HEK293 (cell line): Measurements from ENCODE around the gene NET1.
"Not testable (repeated sequence)": the region's sequence is repeated elsewhere in the genome, so short reads cannot be mapped to it uniquely, and the experiment has no call there.

Source experiments
- CTCF ChIA-PET: fragments of 350-600 bp; formaldehyde crosslinking; extraction: SDS; loops from one replicate; lab custom pipeline; 2021; ENCODE audit warnings: antibody characterized with exemption; lab: Yijun Ruan, JAX
- POLR2A ChIA-PET: fragments of 300-600 bp; formaldehyde crosslinking; extraction: SDS; loops from one replicate; lab custom pipeline; 2020; ENCODE audit warnings: antibody characterized with exemption, inconsistent platforms; lab: Yijun Ruan, JAX
- H3K27ac ChIP-seq: fragments of 200-500 bp; sonication (Bioruptor generic); 2 replicates; pipeline ENCODE4 v1.5.1; 2014; ENCODE audit warnings: low read depth, low read length, control low read depth, inconsistent platforms; ENCODE audit errors: extremely low read depth
- H3K36me3 ChIP-seq, 2 experiments: fragments of 200-500 bp in 1 of 2; sonication (Bioruptor generic) in 1 of 2; 1 replicate in 1 of 2; 2 replicates in 1 of 2; pipeline ENCODE4 v1.5.1; 2014 to 2017; ENCODE audit warnings: inconsistent platforms in 2 of 2, low read length in 2 of 2; ENCODE audit not compliant: control insufficient read depth in 2 of 2, insufficient read depth in 1 of 2
- H3K4me1 ChIP-seq: fragments of 200-500 bp; sonication (Bioruptor generic); 2 replicates; pipeline ENCODE4 v1.5.1; 2014; ENCODE audit warnings: mild to moderate bottlenecking, low read length, inconsistent platforms; ENCODE audit not compliant: control insufficient read depth, insufficient read depth
- H3K4me3 ChIP-seq: 2 replicates; pipeline ENCODE4 v1.5.1; 2011; ENCODE audit warnings: low read depth, mild to moderate bottlenecking, control low read depth, low read length, moderate library complexity
- H3K9me3 ChIP-seq: fragments of 200-500 bp; sonication (Bioruptor generic); 2 replicates; pipeline ENCODE4 v1.5.1; 2014; ENCODE audit warnings: low read depth, low read length, inconsistent platforms; ENCODE audit not compliant: control insufficient read depth, insufficient read depth
- EGR2 ChIP-seq: fragments of 450-650 bp; formaldehyde crosslinking; IDR thresholded peaks from 2 replicates; pipeline ENCODE4 v1.5.1; 2016; ENCODE audit warnings: low read depth, missing biosample characterization, missing genetic modification characterization
- MEIS1 ChIP-seq: sonication (generic); formaldehyde crosslinking; IDR thresholded peaks from 2 replicates; pipeline ENCODE4 v1.8.1; 2022; ENCODE audit warnings: missing genetic modification reagents, mild to moderate bottlenecking, borderline replicate concordance
- MZF1 ChIP-seq: fragments of 450-650 bp; formaldehyde crosslinking; IDR thresholded peaks from 2 replicates; pipeline ENCODE4 v1.5.1; 2017; ENCODE audit warnings: missing biosample characterization, missing genetic modification characterization, borderline replicate concordance
- SETDB1 ChIP-seq: IDR thresholded peaks from one replicate; pipeline ENCODE4 v1.6.1; 2017; ENCODE audit warnings: mild to moderate bottlenecking, low read length, moderate library complexity, mixed read lengths; ENCODE audit not compliant: insufficient read length
- ZNF112 ChIP-seq: fragments of 450-650 bp; formaldehyde crosslinking; IDR thresholded peaks from 2 replicates; pipeline ENCODE4 v1.5.0; 2017; ENCODE audit warnings: missing biosample characterization, missing genetic modification characterization
- ZNF114 ChIP-seq: fragments of 450-650 bp; formaldehyde crosslinking; IDR thresholded peaks from 2 replicates; pipeline ENCODE4 v1.5.0; 2017; ENCODE audit warnings: missing biosample characterization, missing genetic modification characterization
- ZNF146 ChIP-seq: fragments of 450-650 bp; formaldehyde crosslinking; IDR thresholded peaks from 2 replicates; pipeline ENCODE4 v1.5.1; 2016; ENCODE audit warnings: missing biosample characterization, missing genetic modification characterization
- ZNF202 ChIP-seq: fragments of 450-650 bp; formaldehyde crosslinking; IDR thresholded peaks from 2 replicates; pipeline ENCODE4 v1.5.1; 2016; ENCODE audit warnings: missing biosample characterization, missing genetic modification characterization, borderline replicate concordance
- ZNF221 ChIP-seq: fragments of 450-650 bp; formaldehyde crosslinking; IDR thresholded peaks from 2 replicates; pipeline ENCODE4 v1.5.1; 2017; ENCODE audit warnings: missing biosample characterization, missing genetic modification characterization, borderline replicate concordance
- ZNF292 ChIP-seq: fragments of 450-650 bp; formaldehyde crosslinking; IDR thresholded peaks from 2 replicates; pipeline ENCODE4 v1.5.1; 2016; ENCODE audit warnings: low read depth, missing biosample characterization, missing genetic modification characterization, borderline replicate concordance
- ZNF843 ChIP-seq: fragments of 450-650 bp; formaldehyde crosslinking; IDR thresholded peaks from 2 replicates; pipeline ENCODE4 v1.5.1; 2016; ENCODE audit warnings: missing biosample characterization, missing genetic modification characterization
- TF ChIP-seq, protein P1 (sequence below): fragments of 450-650 bp; formaldehyde crosslinking; IDR thresholded peaks from 2 replicates; pipeline ENCODE4 v1.5.1; 2017; ENCODE audit warnings: missing biosample characterization, mild to moderate bottlenecking, missing genetic modification characterization, moderate library complexity
- TF ChIP-seq, protein P2 (sequence below): fragments of 450-650 bp; formaldehyde crosslinking; IDR thresholded peaks from 2 replicates; pipeline ENCODE4 v1.5.1; 2017; ENCODE audit warnings: missing biosample characterization, missing genetic modification characterization

NET1 gene

DNA sequence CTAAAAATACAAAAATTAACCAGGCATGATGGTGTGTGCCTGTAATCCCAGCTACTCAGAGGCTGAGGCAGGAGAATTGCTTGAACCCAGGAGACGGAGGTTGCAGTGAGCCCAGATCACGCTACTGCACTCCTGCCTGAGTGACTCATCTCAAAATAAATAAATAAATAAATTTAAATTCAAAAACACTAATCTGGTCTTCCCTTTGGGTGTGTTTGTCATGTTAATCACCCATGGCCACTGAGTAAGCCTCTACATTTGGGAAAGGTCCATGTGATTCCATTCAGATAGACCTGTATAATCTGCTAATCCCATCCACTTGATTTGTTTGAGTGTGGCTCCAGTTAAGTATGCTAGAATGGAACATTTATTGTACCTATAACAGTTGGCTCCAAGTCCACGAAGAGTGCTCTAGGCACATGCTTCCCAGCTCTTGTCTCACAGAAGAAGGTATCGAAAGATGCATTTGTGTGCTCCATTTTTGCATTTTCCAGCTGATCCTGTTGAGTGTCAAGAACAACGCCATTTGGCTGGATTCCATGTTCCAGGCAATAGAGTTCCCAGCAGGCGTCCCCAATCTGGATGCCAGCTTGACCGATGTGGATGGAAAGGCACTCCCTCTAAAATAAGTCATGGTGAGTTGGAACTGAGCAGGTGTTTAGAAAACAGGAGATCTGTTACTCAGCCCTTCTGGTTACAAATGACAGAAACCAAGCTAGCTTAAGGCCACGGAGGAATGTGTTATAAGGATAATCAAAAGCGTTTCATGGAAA is 11.7 kb upstream of the NET1 start:
- no peak overlapping the region for H3K4me3 ChIP-seq
- no peaks in the 10 kb centered on the region for H3K9me3 ChIP-seq
- H3K36me3 ChIP-seq: no peaks in the 10 kb centered on the region
- H3K27ac ChIP-seq: no peak overlapping the region
- ChIA-PET POLR2A (no interaction called here), CTCF (interaction anchor here (0.9 kb wide), 2 partner anchors 9 to 473 kb away, joined by 3 to 4 read pairs; no protein-coding TSS in a partner anchor)
- TF ChIP-seq ZNF146 (tag by site-specific recombination): no peak
- no peaks in the 10 kb centered on the region for H3K4me1 ChIP-seq

DNA sequence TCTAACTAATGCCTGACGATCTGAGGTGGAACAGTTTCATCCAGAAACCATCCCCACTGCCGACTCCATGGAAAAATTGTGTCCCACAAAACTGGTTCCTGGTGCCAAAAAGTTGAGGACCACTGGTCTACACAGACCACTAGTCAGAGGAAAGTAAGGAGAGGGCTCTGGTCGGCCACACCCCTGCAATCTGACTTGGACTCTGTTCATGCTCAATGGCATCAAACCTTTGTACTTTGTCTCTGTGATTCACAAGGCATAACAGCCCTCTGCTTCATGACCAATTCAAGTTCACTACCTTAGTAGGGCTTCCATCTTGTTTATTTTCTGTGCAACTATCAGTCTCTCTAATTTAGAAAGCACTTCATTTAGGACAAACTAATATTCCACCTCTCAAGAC is 9.6 kb upstream of the NET1 start:
- Histone ChIP-seq H3K4me1 (no peaks in the 10 kb centered on the region), H3K4me3 (no peak overlapping the region), H3K36me3 (no peaks in the 10 kb centered on the region), H3K27ac (no peak overlapping the region), H3K9me3 (no peaks in the 10 kb centered on the region)
- TF ChIP-seq ZNF292 (tag by site-specific recombination) (no peak), ZNF202 (tag by site-specific recombination) (no peak), ZNF221 (tag by site-specific recombination) (no peak), MZF1 (no peak), ZNF114 (tag by site-specific recombination) (no peak)
- POLR2A ChIA-PET: no interaction called here
- CTCF ChIA-PET: no interaction called here

DNA sequence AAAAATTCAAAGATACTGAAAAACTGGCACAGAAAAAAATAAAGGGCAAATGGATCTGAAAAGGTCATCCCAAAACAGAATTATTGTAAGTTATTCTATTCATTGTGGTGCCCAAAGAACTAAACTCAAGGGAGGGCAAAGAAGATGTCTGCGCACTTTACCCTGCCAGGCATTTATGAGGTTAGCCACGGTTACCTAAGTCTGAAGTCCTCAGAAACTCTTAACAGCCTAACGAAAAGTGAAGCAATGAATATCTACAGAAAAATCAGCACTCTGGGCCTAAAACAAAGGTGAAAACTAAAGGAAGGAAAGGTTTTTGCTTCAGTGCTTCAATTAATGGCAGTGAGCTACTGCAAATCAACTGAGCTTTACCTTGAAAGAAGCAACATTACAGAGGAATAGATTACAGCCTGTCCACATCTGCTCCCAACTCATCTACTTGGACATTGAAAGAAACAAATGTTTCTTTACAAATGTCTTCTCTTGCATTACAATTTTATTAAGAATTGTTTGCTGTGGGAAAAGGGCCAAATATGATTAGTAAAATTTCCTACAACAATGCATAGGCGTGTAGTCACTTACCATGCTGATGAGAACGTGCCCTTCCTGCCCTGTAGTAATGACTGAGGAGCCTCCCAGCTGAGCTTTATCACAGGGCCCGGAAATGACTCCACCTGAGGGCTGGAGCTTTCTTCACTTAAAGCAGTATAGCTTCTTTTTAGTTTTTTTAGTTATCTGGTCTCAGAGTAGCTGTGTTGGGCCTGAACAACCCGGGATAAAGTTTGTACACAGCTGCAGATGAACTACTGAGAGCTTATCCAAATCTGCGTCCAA is 7.9 kb upstream of the NET1 start, which contains the start of gene TUBAL3:
TUBAL3 (minus strand) TSS at position 621 of the 834 bp plus-strand sequence; CDS start at position 585, 36 bp downstream.
- TF ChIP-seq, protein P1, sequence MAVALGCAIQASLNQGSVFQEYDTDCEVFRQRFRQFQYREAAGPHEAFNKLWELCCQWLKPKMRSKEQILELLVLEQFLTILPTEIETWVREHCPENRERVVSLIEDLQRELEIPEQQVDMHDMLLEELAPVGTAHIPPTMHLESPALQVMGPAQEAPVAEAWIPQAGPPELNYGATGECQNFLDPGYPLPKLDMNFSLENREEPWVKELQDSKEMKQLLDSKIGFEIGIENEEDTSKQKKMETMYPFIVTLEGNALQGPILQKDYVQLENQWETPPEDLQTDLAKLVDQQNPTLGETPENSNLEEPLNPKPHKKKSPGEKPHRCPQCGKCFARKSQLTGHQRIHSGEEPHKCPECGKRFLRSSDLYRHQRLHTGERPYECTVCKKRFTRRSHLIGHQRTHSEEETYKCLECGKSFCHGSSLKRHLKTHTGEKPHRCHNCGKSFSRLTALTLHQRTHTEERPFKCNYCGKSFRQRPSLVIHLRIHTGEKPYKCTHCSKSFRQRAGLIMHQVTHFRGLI (tag by site-specific recombination): no peak
- TF ChIP-seq SETDB1: peak; percentile 32
- Histone ChIP-seq H3K27ac (no peak within 1 kb of the TSS), H3K4me3 (no peak within 1 kb of the TSS), H3K9me3 (no peaks in the 10 kb centered on the region), H3K4me1 (no peaks in the 10 kb centered on the region), H3K36me3 (no peaks in the 10 kb centered on the region)
- ChIA-PET POLR2A (no interaction called here), CTCF (interaction anchor here (0.5 to 0.6 kb wide), 3 partner anchors 20 to 1263 kb away, joined by 3 to 4 read pairs (median 4); no protein-coding TSS in a partner anchor)

DNA sequence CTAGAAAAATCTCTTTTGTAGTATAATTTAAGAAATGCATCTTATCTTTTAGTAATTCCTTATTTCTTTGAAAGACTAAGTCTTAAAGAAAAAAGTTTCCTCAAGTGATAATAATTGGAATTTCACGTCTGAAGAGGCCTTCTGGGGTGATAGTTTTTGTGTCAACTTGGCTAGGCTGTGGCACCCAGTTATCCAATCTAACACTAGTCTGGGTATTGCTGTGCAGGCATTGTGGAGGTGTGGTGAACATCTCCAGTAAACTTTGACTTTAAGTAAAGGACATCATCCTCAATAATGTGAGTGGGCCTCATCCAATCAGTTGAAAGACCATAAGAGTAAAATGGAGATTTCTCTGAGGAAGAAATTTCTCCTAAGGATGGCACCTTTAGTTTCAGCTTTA is 5.4 kb upstream of the NET1 start:
- CTCF ChIA-PET: interaction anchor here (0.7 to 1.2 kb wide), 2 partner anchors 27 to 982 kb away, joined by 3 to 4 read pairs; no protein-coding TSS in a partner anchor
- Histone ChIP-seq H3K9me3 (no peaks in the 10 kb centered on the region), H3K27ac (no peak overlapping the region), H3K36me3 (no peaks in the 10 kb centered on the region), H3K4me3 (no peak overlapping the region), H3K4me1 (peaks cover under 1% of the 10 kb centered on the region; the same call in 1 of the 2 replicates)
- TF ChIP-seq EGR2 (tag by site-specific recombination): no peak
- TF ChIP-seq ZNF843 (tag by site-specific recombination): no peak
- TF ChIP-seq SETDB1: peak; percentile 84
- TF ChIP-seq, protein P2, sequence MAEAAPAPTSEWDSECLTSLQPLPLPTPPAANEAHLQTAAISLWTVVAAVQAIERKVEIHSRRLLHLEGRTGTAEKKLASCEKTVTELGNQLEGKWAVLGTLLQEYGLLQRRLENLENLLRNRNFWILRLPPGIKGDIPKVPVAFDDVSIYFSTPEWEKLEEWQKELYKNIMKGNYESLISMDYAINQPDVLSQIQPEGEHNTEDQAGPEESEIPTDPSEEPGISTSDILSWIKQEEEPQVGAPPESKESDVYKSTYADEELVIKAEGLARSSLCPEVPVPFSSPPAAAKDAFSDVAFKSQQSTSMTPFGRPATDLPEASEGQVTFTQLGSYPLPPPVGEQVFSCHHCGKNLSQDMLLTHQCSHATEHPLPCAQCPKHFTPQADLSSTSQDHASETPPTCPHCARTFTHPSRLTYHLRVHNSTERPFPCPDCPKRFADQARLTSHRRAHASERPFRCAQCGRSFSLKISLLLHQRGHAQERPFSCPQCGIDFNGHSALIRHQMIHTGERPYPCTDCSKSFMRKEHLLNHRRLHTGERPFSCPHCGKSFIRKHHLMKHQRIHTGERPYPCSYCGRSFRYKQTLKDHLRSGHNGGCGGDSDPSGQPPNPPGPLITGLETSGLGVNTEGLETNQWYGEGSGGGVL (tag by site-specific recombination): no peak
- TF ChIP-seq ZNF112 (tag by site-specific recombination): no peak
- TF ChIP-seq ZNF202 (tag by site-specific recombination): no peak
- no peak for TF ChIP-seq MEIS1 (CRISPR knock-in tag)
- POLR2A ChIA-PET: no interaction called here

DNA sequence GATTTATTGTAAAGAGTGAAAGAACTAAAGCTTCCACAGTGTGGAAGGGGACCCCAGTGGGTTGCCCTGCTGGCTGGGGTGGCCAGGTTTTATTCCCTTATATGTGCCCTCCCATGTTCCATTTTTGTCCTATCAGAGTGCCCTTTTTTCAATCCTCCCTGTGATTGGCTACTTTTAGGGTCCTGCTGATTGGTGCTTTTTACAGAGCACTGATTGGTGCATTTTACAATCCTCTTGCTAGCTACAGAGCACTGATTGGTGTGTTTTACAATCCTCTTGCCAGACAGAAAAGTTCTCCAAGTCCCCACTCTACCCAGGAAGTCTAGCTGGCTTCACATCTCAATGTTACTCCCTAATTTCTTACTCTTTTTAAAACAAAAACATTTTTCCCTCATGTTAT is 1.6 kb upstream of the NET1 start:
- H3K4me1 ChIP-seq, H3K36me3 ChIP-seq, H3K9me3 ChIP-seq, H3K4me3 ChIP-seq, H3K27ac ChIP-seq, POLR2A ChIA-PET: not testable (repeated sequence)
- CTCF ChIA-PET: interaction anchor here (0.6 to 1.3 kb wide), 3 partner anchors 11 to 562 kb away, joined by 3 to 5 read pairs (median 3); no protein-coding TSS in a partner anchor
